ENCODE measurements around the gene CFAP20. TPM values are rescaled to one million over a fixed set of nuclear protein-coding genes. Genes with fewer than 3 reads are reported as not detected.

The CFAP20 gene
- total and polyA plus RNA-seq, 2 experiments from 2014 or later, result 71.6 to 74.6 TPM

- no peaks in the 10 kb centered on the region for H3K9me2 ChIP-seq (replicated peaks; ENCODE audit: insufficient read depth)
- no peak overlapping the region for H3K27ac ChIP-seq
- TF ChIP-seq EZH2phosphoT487 (IDR thresholded peaks at IDR 0.05; ENCODE audit: low read depth, severe bottlenecking, unreplicated experiment) (no peak), CTCF (IDR thresholded peaks at IDR 0.05; ENCODE audit: poor library complexity) (no peak), EZH2 (IDR thresholded peaks at IDR 0.05; ENCODE audit: borderline replicate concordance) (no peak)
- H2AFZ ChIP-seq, result no peak overlapping the region
- H3K4me1 ChIP-seq (ENCODE audit: insufficient read depth), result peaks cover 26% of the 10 kb centered on the region
- H3K4me2 ChIP-seq, result no peak overlapping the region
- H3K27me3 ChIP-seq, result no peaks in the 10 kb centered on the region
- H3K36me3 ChIP-seq (replicated peaks; ENCODE audit: insufficient read depth, low read depth), result no peaks in the 10 kb centered on the region
- 94% methylated on average over 6 of the region's 6 CpGs for WGBS (ENCODE audit: low lambda C conversion rate, missing lambda C conversion rate)
- no peak for DNase-seq (ENCODE audit: low spot score)
- H4K20me1 ChIP-seq (ENCODE audit: insufficient read depth, poor library complexity, severe bottlenecking), result peaks cover 51% of the 10 kb centered on the region
- H3K4me3 ChIP-seq, result no peak overlapping the region
- no peaks in the 10 kb centered on the region for H3K9me3 ChIP-seq (ENCODE audit: low read depth)
- peaks cover 57% of the 10 kb centered on the region for H3K79me2 ChIP-seq
Observed at GRCh38 chr16:58116529-58116928, 12.7 kb downstream of the CFAP20 start.

- TF ChIP-seq EZH2phosphoT487 (IDR thresholded peaks at IDR 0.05; ENCODE audit: low read depth, severe bottlenecking, unreplicated experiment) (no peak), EZH2 (IDR thresholded peaks at IDR 0.05; ENCODE audit: borderline replicate concordance) (no peak), CTCF (IDR thresholded peaks at IDR 0.05; ENCODE audit: poor library complexity) (no peak)
- Histone ChIP-seq H3K4me1 (ENCODE audit: insufficient read depth) (peaks cover 22% of the 10 kb centered on the region), H3K4me3 (no peak overlapping the region), H3K4me2 (no peak overlapping the region), H2AFZ (no peak overlapping the region), H3K79me2 (peaks cover 53% of the 10 kb centered on the region), H3K9me3 (ENCODE audit: low read depth) (no peaks in the 10 kb centered on the region), H3K27ac (no peak overlapping the region), H3K36me3 (replicated peaks; ENCODE audit: insufficient read depth, low read depth) (no peaks in the 10 kb centered on the region), H4K20me1 (ENCODE audit: insufficient read depth, poor library complexity, severe bottlenecking) (peaks cover 46% of the 10 kb centered on the region), H3K27me3 (no peaks in the 10 kb centered on the region), H3K9me2 (replicated peaks; ENCODE audit: insufficient read depth) (no peaks in the 10 kb centered on the region)
- 77% methylated on average over 6 of the region's 6 CpGs for WGBS (ENCODE audit: low lambda C conversion rate, missing lambda C conversion rate)
- DNase-seq (ENCODE audit: low spot score), result no peak
Observed at GRCh38 chr16:58116081-58116480, 13.1 kb downstream of the CFAP20 start.

GRCh38 chr16:58114827-58115825 lies 14.1 kb downstream of the CFAP20 start:
- 95% methylated on average over 23 of the region's 23 CpGs for WGBS (ENCODE audit: low lambda C conversion rate, missing lambda C conversion rate)
- no peak for TF ChIP-seq EZH2 (IDR thresholded peaks at IDR 0.05; ENCODE audit: borderline replicate concordance)
- no peak for TF ChIP-seq EZH2phosphoT487 (IDR thresholded peaks at IDR 0.05; ENCODE audit: low read depth, severe bottlenecking, unreplicated experiment)
- no peak for TF ChIP-seq CTCF (IDR thresholded peaks at IDR 0.05; ENCODE audit: poor library complexity)

More at GRCh38 chr16:58114827-58115825, 14.1 kb downstream of the CFAP20 start:
- Histone ChIP-seq H3K27me3 (no peaks in the 10 kb centered on the region), H3K9me2 (replicated peaks; ENCODE audit: insufficient read depth) (no peaks in the 10 kb centered on the region), H3K4me3 (no peak overlapping the region), H3K79me2 (peaks cover 43% of the 10 kb centered on the region), H3K36me3 (replicated peaks; ENCODE audit: insufficient read depth, low read depth) (no peaks in the 10 kb centered on the region), H3K4me2 (no peak overlapping the region), H2AFZ (no peak overlapping the region), H3K4me1 (ENCODE audit: insufficient read depth) (peaks cover 12% of the 10 kb centered on the region), H4K20me1 (ENCODE audit: insufficient read depth, poor library complexity, severe bottlenecking) (peaks cover 37% of the 10 kb centered on the region), H3K27ac (no peak overlapping the region), H3K9me3 (ENCODE audit: low read depth) (no peaks in the 10 kb centered on the region)
- peak; percentile 58 for DNase-seq (ENCODE audit: low spot score)
